Measurements from ENCODE around the gene UNC119.

DNA sequence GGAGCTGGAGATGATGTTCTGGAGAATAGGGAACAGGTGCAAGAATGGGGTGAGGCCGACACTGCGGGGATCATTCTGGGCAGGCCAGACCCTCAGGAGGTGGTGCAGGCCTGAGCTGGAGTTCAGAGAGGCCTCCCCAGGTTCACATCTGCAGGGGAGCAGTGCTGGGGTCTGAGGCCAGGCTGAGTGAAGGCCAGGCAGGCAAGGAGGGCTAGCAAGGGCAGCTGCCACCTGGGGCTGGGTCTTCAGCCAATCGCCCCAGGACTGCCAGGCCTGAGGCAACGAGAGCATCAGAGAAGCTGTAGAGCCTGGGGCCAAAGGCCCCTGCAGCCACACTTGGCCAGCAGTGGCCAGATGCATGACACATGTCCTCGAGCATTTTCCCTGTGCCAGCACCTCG is 31.7 kb downstream of the UNC119 start:
- TF ChIP-seq, protein P1, sequence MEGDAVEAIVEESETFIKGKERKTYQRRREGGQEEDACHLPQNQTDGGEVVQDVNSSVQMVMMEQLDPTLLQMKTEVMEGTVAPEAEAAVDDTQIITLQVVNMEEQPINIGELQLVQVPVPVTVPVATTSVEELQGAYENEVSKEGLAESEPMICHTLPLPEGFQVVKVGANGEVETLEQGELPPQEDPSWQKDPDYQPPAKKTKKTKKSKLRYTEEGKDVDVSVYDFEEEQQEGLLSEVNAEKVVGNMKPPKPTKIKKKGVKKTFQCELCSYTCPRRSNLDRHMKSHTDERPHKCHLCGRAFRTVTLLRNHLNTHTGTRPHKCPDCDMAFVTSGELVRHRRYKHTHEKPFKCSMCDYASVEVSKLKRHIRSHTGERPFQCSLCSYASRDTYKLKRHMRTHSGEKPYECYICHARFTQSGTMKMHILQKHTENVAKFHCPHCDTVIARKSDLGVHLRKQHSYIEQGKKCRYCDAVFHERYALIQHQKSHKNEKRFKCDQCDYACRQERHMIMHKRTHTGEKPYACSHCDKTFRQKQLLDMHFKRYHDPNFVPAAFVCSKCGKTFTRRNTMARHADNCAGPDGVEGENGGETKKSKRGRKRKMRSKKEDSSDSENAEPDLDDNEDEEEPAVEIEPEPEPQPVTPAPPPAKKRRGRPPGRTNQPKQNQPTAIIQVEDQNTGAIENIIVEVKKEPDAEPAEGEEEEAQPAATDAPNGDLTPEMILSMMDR (optimal IDR thresholded peaks at IDR 0.05 in 1 of 3, IDR thresholded peaks at IDR 0.05 in 1 of 3, conservative IDR thresholded peaks at IDR 0.05 in 1 of 3; ENCODE audit: extremely low read depth in 1 of 3, insufficient read depth in 2 of 3, low read length in 3 of 3), result no peak
- TF ChIP-seq EZH2 (IDR thresholded peaks at IDR 0.05; ENCODE audit: low read length), result no peak
